HG02763 (cell line): Measurements from ENCODE around the gene GGA1.

ENCODE experiments used
- ATAC-seq: cut with Tn5 transposase; IDR thresholded peaks from one replicate; pipeline ENCODE4 v1.9.1; 2021; ENCODE audit warnings: mild to moderate bottlenecking, moderate library complexity; ENCODE audit not compliant: unreplicated experiment

GGA1 gene, protein sequence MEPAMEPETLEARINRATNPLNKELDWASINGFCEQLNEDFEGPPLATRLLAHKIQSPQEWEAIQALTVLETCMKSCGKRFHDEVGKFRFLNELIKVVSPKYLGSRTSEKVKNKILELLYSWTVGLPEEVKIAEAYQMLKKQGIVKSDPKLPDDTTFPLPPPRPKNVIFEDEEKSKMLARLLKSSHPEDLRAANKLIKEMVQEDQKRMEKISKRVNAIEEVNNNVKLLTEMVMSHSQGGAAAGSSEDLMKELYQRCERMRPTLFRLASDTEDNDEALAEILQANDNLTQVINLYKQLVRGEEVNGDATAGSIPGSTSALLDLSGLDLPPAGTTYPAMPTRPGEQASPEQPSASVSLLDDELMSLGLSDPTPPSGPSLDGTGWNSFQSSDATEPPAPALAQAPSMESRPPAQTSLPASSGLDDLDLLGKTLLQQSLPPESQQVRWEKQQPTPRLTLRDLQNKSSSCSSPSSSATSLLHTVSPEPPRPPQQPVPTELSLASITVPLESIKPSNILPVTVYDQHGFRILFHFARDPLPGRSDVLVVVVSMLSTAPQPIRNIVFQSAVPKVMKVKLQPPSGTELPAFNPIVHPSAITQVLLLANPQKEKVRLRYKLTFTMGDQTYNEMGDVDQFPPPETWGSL

DNA sequence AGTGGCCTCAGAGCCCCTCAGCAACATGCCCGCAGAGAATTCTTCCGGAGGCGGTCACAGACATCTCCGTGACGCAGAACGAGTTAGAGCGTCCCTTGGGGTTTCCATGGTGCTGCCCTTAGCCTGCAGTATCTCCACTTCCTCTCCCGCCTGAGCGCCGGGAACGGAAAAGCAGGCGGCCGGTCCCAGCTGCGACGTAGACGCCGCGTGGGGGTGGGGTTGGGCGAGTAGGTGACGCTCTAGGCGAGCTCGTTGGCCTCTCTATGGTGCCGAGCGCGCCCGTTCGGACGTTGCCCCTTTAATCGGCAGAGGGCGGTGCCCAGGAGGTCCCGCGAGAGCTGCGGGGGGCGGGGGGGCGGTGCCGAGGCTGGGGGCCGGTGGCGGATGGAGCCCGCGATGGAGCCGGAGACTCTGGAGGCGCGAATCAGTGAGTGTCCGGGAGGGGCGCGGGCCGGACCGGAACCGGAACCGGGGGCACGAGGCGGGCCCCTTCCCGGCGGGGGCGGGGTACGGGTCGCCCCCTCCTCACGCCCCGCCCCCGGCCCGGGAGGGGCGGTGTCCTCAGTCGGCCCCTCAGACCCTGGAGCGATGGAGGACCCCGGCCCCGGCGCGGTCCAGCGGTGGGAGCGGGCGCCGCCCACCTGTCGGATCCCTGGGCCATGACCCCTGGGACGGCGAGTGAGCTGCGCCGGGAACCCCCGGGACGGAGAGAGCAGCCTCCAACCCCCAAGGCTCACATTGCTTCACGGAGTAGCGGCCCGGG, at the start of gene GGA1:
Gene GGA1, plus strand, starts transcription at position 358 of the 763 bp plus-strand sequence. Its CDS starts 27 bp downstream, at position 385.
- ATAC-seq, result peak; percentile 83

DNA sequence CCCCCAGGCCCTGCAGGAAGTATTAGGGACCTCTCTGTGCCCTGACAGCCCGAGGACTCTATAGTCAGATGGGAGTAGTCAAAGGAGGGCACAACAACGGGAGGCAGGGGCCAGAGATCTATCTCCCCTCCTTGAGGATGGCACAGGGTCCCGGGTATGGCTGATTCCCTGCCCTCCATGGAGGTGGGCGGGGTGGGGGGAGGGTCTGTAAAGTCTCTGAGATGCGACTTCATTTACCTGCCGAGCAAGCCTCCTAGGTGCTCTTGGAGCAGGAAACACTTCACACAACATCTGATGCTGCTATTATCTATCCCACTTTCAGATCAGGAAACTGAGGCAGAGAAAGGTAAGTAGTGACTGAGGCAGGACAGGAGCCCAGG, 49.1 kb upstream of the GGA1 start:
- ATAC-seq, result no peak

DNA sequence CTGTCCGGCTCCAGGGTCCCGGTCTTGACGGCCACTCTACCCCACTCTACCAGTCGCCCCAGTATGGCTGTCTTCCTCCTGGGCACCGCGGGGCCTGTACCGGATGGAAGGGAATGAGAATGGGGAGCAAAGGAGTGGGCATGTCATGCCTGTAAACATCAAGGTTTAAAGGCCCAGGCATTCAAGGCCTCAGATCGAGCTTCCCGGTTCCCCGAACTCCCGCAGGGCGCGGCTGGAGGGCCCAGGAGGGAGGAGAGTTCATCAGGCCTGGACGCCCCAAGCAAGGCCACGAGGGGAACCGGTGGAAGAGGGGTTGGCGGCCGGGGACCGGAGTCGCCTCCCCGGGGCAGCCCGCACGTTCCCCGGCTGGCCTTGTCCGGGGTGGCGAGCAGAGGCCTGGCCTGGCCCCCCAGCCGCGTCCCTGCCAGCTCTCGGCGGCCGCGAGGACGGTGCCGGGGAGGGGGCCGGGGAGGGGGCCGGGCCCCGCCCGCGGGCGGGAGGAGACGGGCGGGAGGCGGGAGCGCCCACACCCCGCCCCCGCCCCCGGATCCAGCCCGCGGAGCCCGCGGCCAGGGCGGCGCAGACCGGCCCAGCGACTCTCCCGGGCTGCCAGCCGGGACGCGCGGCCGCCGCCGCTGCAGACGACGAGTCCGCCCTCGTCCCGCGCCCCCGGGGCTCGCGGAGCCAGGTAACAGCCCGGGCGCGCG, 48.6 kb upstream of the GGA1 start, which contains the start of gene CDC42EP1:
Gene CDC42EP1, plus strand, starts transcription at position 580 of the 707 bp plus-strand sequence. CDS start 5,870 bp downstream, outside the sequence.
- ATAC-seq, result no peak

GRCh38 chr22:37560608-37561211, 47.9 kb upstream of the GGA1 start:
- no peak for ATAC-seq

- ATAC-seq, result no peak
Measured at GRCh38 chr22:37561212-37562048, 47.2 kb upstream of the GGA1 start.

GRCh38 chr22:37562049-37562875, 46.4 kb upstream of the GGA1 start:
- ATAC-seq, result no peak

- no peak for ATAC-seq
Measured at GRCh38 chr22:37563153-37564081, 45.2 kb upstream of the GGA1 start.

GRCh38 chr22:37564111-37564711, 44.4 kb upstream of the GGA1 start:
- ATAC-seq, result no peak

GRCh38 chr22:37565830-37566229, 42.8 kb upstream of the GGA1 start:
- no peak for ATAC-seq

- ATAC-seq, result no peak
Measured at GRCh38 chr22:37566329-37566837, 42.3 kb upstream of the GGA1 start.

DNA sequence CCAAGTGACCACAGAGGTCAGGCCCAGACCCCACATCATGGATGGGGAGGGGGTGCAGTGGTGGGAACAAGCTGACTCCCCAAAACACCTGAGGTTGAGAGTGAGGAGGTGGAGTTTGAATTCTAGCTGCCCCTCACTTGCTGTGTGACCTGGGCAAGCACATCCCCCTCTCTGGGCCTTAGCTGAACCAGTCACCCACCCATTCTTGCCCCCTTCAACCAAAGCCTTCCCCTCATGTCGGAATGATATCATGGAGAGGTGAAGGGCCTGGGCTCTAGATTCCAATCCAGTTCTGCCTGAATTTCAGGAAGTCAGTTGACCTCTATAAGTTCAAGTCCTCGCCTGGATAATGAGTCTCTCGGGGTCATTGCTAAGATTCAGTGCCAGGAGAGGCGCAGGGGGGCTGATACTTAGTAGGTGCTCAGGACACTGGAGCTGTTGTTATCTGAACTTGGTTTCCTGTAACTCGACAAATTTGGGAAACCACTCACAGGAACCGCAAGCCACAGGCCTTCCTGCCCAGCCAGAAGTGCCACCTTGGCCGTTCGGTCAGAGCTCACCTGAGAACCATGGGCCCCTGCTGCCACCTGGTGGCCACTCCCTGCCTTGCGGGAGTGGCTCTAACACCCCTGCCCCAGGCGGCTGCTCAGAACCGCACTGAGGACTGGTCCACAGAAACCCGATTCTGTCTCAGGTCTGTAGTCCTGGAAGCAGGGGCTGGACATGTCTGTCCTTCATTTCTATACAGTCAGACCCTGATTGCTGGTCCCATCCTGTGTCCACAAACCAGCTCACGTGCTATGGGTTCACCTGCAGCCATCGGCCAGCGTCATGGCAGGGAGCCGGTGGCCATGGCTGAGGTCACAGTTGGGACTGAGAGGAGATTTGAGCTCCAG, 41.5 kb upstream of the GGA1 start:
- ATAC-seq, result peak; percentile 67

- ATAC-seq, result no peak
Measured at GRCh38 chr22:37568012-37568411, 40.6 kb upstream of the GGA1 start.

DNA sequence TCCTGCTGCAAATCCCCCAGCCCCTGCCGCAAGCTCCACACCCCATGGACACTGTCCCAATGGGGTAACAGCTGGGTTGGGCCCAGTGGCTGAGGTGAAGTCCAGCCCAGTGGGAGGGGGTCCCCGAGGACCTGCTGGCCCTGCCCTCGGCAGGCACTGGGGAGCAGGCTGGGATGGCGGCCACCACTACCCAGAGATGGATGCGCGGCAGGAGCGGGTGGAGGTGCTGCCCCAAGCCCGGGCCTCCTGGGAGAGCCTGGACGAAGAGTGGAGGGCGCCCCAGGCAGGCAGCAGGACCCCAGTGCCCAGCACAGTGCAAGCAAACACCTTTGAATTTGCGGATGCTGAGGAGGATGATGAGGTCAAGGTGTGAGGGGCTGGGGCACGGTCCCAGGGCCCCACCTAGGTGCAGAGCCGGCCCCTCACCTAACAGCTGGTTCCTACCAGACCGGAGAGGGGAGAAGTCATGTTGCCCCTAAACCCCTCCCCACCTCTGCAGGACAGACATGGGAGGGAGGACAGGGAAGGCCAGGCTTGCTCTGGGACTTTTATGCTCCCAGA, 40.1 kb upstream of the GGA1 start:
- no peak for ATAC-seq

DNA sequence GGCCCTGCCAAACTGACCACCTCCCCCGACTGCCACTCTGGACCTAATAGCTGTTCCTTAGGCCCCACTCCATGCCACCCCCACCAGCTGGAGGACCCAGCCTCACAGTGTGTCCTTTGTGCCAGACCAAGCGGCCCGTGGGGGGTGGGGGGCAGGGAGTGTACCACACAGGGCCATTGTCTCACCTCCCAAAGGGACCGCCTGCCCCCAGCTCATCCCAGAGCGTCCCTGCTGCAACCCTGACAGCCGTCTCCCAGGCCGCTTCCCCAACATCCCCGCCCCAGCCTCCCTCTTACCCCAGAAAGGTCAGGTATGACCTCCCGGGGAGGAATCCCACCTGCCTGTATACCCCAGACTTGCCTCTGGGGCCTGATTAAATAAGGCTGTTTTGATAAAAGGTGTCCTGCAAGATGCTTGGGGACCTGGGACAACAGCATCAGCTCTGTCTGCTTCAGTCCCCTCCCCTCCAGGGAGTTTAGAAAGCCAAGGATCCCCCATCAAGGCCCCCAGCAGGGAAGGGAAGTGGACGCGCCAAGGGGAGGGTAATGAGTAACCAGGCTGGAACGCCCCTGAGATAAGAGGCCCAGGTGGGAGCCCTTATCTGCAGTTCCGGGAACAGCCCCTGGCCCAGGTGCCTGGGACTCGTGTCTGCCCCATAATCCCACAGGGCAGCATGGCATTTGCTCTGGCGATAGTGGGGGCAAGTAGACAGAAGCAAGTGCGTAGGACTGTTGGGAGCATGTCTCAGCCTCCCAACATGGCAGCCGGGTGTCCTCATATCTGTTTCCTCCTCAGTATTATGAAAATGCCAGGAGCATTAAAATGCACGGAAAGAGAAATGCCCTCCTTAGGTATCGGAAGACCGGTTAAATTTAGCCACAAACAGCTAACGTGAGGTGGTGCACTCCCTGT, 39.4 kb upstream of the GGA1 start:
- ATAC-seq, result no peak
